LoVo (cell line): Measurements from ENCODE around the gene VPS25.

ENCODE experiments used
- DNase-seq: peaks from one replicate; pipeline ENCODE4 v3.0.0-alpha.2; 2016; ENCODE audit warnings: low spot score

The VPS25 gene

DNA sequence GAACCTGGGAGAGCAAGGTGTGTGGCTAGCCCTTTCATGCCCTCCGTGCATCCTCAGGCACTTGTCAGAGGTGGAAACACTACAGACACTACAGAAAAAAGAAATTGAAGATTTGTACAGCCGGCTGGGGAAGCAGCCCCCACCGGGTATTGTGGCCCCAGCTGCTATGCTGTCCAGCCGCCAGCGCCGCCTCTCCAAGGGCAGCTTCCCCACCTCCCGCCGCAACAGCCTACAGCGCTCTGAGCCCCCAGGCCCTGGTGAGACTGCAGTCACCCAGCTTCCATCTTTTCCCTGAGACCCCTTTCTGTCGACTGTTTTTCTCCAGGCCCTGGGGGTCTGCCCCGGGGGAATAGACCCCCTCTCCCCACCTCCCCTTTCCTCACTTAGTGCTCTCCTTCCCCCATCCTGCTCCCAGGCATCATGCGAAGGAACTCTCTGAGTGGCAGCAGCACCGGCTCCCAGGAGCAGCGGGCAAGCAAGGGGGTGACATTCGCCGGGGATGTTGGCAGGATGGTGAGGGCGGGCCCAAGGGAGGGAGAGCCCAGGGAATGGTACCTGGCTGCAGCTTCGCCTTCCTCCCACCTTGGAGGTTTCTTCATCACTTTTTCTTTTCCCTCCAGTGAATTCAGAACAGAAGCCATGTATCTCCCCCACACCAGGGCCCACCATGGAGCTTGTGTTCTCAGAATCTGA is 23.0 kb downstream of the VPS25 start:
- no peak for DNase-seq

DNA sequence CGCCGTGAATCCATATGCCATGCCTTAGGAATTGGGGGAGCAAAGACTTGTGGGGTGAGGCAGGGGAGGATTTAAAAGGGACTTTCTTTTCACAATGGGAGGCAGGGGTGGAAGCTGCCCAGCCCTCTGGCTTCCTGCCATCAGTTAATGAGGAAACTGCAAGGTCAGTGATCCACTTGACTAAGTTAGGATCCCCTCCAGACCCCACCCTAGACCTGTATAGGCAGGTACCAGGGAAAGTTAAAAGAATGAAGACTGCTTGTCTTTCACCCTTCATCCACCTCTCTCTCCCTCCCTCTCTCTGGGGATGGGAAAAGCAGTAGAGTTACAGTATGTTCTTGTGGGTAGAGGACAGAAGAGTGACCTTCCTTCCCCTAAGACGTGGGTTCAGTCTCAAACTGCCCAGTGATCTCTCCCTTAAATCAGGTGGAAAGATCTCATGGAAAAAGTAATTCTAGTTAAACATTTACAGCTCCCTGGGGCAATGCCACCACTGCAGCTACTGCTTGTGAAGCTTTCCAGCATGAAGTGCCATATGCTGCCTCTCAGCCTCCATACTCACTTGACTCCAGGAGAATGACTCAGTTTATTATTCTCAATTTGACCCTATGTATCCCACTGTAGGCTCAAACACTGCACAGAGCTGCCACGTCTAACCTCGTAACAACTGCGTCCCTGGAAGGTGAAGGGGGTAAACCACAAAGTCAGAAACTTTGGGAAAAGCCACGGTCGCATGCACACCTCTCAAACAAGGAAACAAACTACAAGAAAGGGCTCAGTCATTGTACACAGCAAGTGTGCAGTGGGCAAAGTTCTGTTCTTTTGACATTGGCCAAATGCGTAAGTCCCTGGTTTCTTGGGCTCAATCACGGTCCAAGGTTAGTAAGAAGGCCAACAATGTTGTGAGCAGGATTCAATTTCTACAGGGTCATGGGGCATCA is 24.1 kb downstream of the VPS25 start:
- peak; percentile 77 for DNase-seq

DNA sequence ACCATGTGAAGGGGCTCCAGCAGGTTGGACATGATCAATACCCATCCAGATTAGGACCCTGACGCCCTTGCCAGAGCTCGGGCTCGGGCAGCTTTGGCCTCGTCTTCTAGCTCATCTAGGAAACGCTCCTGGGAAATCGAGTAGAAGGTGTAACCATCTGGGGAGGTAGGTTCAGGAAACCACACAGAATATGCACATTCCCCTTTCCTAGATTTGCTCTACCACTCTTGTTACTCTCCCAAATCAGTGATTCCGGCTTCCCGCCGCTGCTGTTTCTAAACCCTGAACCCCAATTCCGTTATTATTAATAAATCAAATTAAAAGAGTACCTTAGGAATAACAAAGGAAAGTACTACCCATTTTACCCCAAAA is 24.7 kb downstream of the VPS25 start:
- DNase-seq, result no peak

DNA sequence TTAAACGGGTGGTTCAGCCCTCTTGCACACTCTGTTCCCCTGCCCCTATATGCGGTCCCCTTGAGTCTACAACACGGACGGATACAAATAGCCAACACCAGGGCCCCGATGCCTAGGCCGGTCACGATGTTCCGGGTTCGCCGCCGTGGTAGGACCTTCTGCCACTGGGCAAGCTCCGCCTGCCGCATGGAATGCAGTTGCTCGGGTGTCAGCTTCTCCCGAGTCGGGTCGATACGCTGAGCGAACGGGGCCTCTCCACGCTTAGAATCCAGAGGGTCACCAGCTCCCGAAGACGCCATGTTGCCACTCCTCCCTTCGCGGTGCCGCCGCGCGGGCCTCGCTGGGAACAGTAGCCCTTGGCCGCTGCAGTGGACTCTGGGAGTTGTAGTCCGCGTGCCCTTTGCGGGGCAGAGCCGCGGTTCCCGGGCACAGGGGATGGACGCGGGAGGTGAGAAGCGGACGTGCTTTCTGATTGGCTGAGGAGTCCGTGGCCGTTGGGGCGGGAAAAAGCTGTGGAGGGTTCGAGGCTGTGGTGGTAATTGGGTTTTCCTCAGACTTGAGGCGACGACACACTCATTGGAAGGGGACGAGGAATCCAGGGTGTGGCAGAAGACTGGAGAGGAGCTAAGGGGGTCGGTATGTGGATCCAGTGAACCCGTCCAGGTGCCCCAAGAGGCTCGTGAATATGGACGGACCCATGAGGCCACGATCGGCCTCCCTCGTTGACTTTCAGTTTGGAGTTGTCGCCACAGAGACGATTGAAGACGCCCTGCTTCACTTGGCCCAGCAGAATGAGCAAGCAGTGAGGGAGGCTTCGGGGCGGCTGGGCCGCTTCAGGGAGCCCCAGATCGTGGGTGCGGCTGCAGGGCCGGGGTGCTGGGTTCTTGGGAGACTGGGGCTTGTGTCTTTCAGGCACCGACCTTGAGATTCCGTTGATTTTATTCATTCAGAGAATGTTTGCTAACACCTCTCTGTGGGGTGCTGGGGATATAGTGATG is 25.4 kb downstream of the VPS25 start, which contains the start of the genes CNTD1 and COA3:
TSS of gene CNTD1 (plus strand) at position 479 of the 998 bp plus-strand sequence. CDS start at position 686, 207 bp downstream.
TSS of gene COA3 (minus strand) at position 322 of the 998 bp plus-strand sequence. CDS start at position 299, 23 bp downstream.
- DNase-seq, result peak; percentile 89

DNA sequence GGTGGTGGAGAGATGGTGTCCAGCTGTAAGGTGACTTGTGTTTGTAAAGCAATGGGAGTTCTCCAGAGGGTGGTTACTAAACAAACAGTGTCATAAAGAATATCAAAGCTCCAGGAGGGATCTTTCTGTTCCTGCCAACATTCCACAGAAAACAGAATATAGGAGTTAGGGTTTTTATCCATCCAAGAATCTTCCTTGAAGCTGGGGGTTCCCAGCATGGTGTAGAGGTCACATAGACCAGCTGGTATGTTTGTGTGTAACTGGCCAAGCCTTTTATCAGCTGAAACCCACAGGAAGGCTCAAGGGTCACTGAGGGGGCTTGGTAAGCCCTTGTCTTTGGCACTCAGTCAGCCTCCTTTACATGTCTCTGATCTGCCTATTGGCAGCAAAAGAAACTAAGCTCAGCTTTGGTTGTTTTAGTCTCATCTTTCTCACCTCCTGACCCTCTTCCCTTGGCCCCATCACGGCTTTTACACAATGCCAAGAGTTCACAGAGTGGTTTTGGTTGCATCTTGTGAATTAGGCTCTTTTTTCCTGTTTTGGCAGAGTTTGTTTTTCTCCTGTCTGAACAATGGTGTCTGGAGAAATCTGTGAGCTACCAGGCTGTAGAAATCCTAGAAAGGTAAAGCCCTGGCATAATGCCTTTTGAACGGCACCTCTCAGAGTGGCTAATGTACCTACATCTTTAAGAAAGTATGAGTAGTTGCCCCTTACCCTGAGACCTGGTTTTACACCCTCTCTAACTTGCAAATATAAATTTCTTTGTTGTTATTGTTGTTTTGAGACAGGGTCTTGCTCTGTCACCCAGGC is 30.0 kb downstream of the VPS25 start:
- DNase-seq, result peak; percentile 41

DNA sequence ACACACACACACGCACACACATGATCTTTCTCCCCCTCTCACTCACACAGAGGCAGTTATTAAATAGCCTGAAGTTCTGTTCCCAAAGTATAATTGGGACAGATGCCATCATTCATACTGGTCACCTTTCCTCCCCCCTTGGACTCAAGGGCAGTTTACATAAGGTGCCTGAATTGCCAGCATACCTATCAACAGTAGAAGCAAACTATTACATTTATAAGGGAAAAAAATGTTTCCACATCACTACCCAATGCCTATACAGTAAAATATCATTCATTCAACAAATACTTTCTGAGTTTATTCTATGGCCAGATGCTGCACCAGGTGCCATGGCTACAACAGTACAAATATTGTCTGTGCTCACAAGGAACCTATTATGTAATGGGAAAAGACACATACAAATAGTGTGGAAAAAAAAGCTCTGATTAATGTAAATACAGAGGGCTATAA is 31.7 kb downstream of the VPS25 start:
- no peak for DNase-seq

DNA sequence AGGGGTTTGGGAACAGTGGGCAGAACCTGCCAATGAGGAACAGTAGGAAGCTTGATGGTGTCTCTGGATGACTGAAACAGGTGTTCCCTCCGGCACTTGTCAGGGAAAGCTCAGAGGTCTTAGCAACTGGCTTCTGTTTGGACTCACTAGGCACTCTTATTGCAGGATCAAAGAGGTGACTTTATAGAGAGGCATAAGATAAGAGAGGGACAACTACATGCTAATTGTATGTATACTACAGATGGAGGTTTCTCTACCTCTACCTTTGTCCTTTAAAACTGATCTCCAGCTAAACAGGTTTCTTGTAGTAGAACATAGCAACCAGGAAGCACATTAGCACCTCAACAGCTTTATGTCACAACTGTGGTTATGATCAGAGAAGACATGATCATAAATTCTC is 33.0 kb downstream of the VPS25 start:
- no peak for DNase-seq

DNA sequence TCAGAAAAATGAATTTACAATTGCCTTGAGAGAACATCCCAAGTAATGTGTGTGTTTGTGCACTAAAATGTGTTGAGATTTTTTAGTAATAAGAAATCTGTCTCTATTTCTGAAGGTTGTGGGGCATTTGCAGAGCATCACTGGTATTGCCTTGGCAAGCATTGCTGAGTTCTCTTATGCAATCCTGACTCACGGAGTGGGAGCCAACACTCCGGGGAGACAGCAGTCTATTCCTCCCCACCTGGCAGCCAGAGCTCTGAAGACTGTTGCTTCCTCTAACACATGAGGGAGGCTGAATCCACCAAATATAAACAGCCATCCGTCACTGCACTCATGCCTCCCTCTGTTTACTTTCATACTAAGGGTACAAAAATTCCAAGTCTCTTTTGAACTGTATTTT is 36.0 kb downstream of the VPS25 start:
- DNase-seq, result no peak

DNA sequence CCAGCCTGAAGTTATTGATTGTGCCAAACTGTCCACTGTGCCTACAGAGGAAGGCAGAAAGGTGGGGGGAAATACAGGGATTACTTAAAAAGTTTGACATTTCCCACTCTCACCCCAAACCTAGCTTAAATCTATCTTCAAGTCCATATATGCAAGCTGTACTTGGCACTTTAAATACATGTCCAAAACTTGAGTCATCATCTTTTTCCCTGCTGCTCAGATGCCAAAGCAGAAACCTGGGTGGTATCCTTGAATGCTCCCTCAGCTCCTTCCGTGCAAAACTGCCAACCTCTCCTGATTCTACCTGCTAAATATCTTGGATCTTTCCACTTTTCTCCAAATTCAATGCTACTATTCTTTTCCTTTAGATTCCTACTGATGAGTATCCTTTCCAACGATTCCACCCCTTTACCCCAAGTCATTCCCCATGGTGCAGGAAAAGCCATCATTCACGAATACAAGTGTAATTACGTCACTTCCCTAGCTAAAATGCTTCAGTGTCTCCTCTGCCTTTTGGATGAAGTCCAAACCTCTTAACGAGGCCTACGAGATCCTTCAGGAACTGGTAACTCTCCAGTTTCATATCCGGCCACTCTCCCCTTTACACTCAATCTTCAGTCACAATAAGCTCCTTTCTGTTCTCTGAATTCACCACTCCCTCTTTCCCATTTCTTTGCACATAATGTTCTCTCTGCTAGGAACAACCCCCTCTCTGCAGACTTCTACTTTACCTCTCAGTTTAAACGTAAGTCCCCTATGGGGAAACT is 41.6 kb downstream of the VPS25 start:
- DNase-seq, result no peak

DNA sequence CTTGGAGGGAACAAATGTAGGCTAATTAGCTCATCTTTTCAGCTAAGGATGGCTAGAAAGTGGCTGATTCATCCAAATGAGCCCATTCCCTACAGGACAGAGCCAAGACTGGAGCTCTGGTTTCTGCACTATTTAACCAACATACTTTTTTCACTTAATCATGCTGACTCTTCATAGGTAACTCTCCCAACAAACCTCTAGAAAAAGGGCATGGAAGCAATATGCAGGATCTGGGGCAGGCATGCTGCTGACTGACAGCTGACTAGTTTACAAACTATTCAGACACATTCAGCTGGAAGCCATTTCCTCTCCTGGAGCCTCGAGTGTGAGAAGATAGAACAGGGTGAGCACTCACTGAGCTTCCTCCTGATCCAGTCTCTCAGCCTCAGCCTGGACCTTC is 44.6 kb downstream of the VPS25 start:
- DNase-seq, result no peak

DNA sequence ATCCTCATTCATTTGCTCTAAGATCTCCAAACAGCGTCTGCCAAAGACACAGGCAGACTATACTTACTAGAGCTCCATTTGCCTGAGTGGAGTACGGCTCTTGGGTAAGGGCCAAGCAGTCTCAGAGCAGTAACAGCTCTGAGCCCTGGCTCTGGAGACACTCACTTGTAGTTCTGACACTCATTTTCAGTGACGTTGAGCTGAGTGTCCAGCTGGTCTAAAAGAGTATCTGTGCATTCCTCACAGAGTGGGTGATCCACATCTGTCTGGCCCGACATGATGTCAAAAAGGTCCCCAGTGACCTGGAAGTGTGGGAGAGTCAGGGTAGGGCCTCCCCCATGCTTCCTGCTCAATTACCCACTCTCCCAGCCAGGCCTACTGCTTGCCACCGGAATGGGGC is 45.1 kb downstream of the VPS25 start:
- no peak for DNase-seq

DNA sequence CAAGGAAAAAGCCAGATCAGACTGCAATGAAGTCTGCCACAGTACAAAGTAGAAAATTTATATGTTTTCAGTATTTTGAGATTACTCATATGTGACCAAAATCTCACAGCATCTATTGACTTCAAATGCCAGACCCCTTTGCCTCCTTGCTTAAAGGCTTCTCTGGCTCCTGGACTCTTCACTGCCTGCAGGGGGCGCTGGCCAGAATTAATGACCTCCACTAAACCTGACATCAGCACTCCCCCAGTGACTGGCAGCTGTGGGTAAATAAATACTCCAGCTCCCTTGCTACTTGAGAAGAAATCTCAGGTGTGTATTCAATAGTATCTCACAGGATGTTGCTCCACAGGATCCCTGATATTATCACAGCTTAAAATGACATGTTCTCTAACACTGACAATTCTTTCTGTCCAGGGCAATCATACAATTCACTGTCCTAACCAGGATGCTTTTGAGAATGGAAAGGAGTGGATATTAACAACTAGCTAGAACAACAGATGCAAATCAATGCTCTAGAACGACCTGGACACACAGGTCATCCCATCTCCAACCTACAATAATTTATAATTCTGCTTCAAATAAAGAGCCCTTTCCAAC is 46.8 kb downstream of the VPS25 start:
- peak; percentile 46 for DNase-seq

DNA sequence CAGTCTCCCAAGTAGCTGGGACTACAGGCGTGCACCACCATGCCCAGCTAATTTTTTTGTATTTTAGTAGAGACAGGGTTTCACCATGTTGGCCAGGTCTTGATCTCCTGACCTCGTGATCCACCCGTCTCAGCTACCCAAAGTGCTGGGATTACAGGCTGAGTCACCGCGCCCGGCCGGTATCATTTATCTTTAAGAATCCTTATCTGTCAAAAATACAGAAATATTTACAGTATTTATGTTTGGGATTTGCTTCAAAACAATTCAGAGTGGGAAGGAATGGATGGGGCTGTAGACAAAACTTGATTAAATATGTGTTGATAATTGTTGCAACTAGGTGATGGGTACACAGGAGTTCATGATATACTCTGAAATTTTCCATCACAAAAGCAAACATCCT is 47.9 kb downstream of the VPS25 start:
- no peak for DNase-seq

DNA sequence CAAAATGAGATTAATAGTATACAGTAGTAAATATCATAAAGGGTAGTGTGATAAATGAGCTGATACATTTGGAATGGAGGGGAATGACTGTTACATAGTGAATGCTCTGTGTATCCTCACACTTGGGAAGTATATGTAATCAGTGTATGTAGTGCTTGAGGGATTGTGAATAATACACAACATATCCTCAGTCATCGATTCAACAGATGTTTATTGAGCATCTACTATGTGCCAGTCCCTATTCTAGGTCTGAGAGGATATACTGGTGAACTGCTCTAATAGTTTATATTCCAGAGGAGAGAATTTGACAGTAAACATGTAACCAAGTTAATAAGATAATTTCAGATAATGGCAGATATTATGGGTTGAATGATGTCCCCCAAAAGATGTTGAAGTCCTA is 54.2 kb downstream of the VPS25 start:
- DNase-seq, result no peak
